ENCODE data around the gene SGPL1. TPM values are rescaled to one million over a fixed set of nuclear protein-coding genes. Genes with fewer than 3 reads are reported as not detected.

Gene SGPL1
- total and polyA plus RNA-seq, 10 of the 15 experiments (the other 5 are each of a cell fraction or from before 2014, with no cell fraction given): 4.9 to 20.7 (median 10.6) TPM

GRCh38 chr10:70779088-70779487 is 36.7 kb upstream of the SGPL1 start:
- H3K27ac ChIP-seq (ENCODE audit: control insufficient read depth, insufficient read depth): no peak overlapping the region
- no peak for TF ChIP-seq YBX1 (IDR thresholded peaks at IDR 0.05)
- TF ChIP-seq CBX5 (IDR thresholded peaks at IDR 0.05; ENCODE audit: low read depth): no peak
- no peak for TF ChIP-seq HCFC1 (IDR thresholded peaks at IDR 0.05; ENCODE audit: low read length)
- TF ChIP-seq ZNF384 (IDR thresholded peaks at IDR 0.05; ENCODE audit: borderline replicate concordance, low read depth, low read length): no peak
- no peak for TF ChIP-seq TAF1 (IDR thresholded peaks at IDR 0.05; ENCODE audit: borderline replicate concordance, low read depth, low read length)
- ChIA-PET SMC1A (ENCODE audit: uncharacterized antibody, unreplicated experiment) (no interaction called here), RAD21 (ENCODE audit: unreplicated experiment) (no interaction called here), POLR2A (no interaction called here), CTCF (interaction anchor here (0.7 kb wide), 1 partner anchor 109 kb away, joined by 4 read pairs; no protein-coding TSS in a partner anchor)
- H3K4me3 ChIP-seq: no peak overlapping the region
- H3K36me3 ChIP-seq (ENCODE audit: control insufficient read depth in 2 of 2, insufficient read depth in 2 of 2, low read length in 1 of 2): no peaks in the 10 kb centered on the region
- FAIRE-seq (no peak), DNase-seq (ENCODE audit: low read depth, low spot score) (no peak), ATAC-seq (no peak)
- BruUV-seq (replicated peaks): no TSS peak
- no peaks in the 10 kb centered on the region for H3K4me1 ChIP-seq (ENCODE audit: control insufficient read depth, insufficient read depth, low read length)
- H3K79me2 ChIP-seq (ENCODE audit: control insufficient read depth, insufficient read depth, low read length): no peaks in the 10 kb centered on the region
- H3K27me3 ChIP-seq (replicated peaks in 1 of 2; ENCODE audit: control insufficient read depth in 2 of 2, insufficient read depth in 2 of 2, low read length in 1 of 2): no peaks in the 10 kb centered on the region; a peak in 2 of 4 replicates
- 0% methylated on average over 2 of the region's 2 CpGs for WGBS (ENCODE audit: insufficient coverage, insufficient replicate concordance, low lambda C conversion rate, missing lambda C conversion rate)
- no peaks in the 10 kb centered on the region for H3K9me3 ChIP-seq (replicated peaks; ENCODE audit: control insufficient read depth, insufficient read depth, low read length)
- intact Hi-C loops (cut with micrococcal nuclease; ENCODE audit: unreplicated experiment): no loop called here
- in situ Hi-C loops (cut with MboI): no loop called here
- H2AFZ ChIP-seq (ENCODE audit: control insufficient read depth, low read depth, low read length): no peak overlapping the region
- H3K9ac ChIP-seq (ENCODE audit: control insufficient read depth, insufficient read depth, low read length): no peak overlapping the region
- no peaks in the 10 kb centered on the region for H4K20me1 ChIP-seq (ENCODE audit: control insufficient read depth, insufficient read depth)
- no peak overlapping the region for H3K4me2 ChIP-seq (ENCODE audit: control insufficient read depth, insufficient read depth)

GRCh38 chr10:70779511-70780369 is 36.0 kb upstream of the SGPL1 start:
- BruUV-seq (replicated peaks): no TSS peak
- no peaks in the 10 kb centered on the region; a peak in 2 of 4 replicates for H3K27me3 ChIP-seq (replicated peaks in 1 of 2; ENCODE audit: control insufficient read depth in 2 of 2, insufficient read depth in 2 of 2, low read length in 1 of 2)
- no peak overlapping the region for H3K4me3 ChIP-seq
- FAIRE-seq: no peak
- H4K20me1 ChIP-seq (ENCODE audit: control insufficient read depth, insufficient read depth): no peaks in the 10 kb centered on the region
- ChIA-PET POLR2A (no interaction called here), CTCF (interaction anchor here (0.7 kb wide), 1 partner anchor 108 kb away, joined by 4 read pairs; no protein-coding TSS in a partner anchor), SMC1A (ENCODE audit: uncharacterized antibody, unreplicated experiment) (no interaction called here), RAD21 (ENCODE audit: unreplicated experiment) (no interaction called here)
- H3K4me1 ChIP-seq (ENCODE audit: control insufficient read depth, insufficient read depth, low read length): no peaks in the 10 kb centered on the region
- 37% methylated on average over 16 of the region's 16 CpGs for WGBS (ENCODE audit: insufficient coverage, insufficient replicate concordance, low lambda C conversion rate, missing lambda C conversion rate)
- no peak for DNase-seq (ENCODE audit: low read depth, low spot score)
- H3K9ac ChIP-seq (ENCODE audit: control insufficient read depth, insufficient read depth, low read length): no peak overlapping the region
- H3K36me3 ChIP-seq (ENCODE audit: control insufficient read depth in 2 of 2, insufficient read depth in 2 of 2, low read length in 1 of 2): no peaks in the 10 kb centered on the region
- no peak overlapping the region for H3K27ac ChIP-seq (ENCODE audit: control insufficient read depth, insufficient read depth)
- no peak for ATAC-seq
- H3K4me2 ChIP-seq (ENCODE audit: control insufficient read depth, insufficient read depth): no peak overlapping the region
- H2AFZ ChIP-seq (ENCODE audit: control insufficient read depth, low read depth, low read length): no peak overlapping the region
- H3K9me3 ChIP-seq (replicated peaks; ENCODE audit: control insufficient read depth, insufficient read depth, low read length): no peaks in the 10 kb centered on the region
- TF ChIP-seq SMAD1 (IDR thresholded peaks at IDR 0.05; ENCODE audit: low read depth, partially characterized antibody) (no peak), POLR2AphosphoS5 (IDR thresholded peaks at IDR 0.05; ENCODE audit: low read length) (no peak), CHD1 (IDR thresholded peaks at IDR 0.05; ENCODE audit: low read depth, low read length) (no peak), RUNX3 (IDR thresholded peaks at IDR 0.05; ENCODE audit: low read length) (no peak), TCF3 (IDR thresholded peaks at IDR 0.05; ENCODE audit: borderline replicate concordance, insufficient read depth, low read depth, low read length) (no peak), USF1 (IDR thresholded peaks at IDR 0.05; ENCODE audit: borderline replicate concordance, extremely low read length, insufficient read depth, low read depth, low read length) (no peak)
- in situ Hi-C loops (cut with MboI): no loop called here
- intact Hi-C loops (cut with micrococcal nuclease; ENCODE audit: unreplicated experiment): no loop called here
- H3K79me2 ChIP-seq (ENCODE audit: control insufficient read depth, insufficient read depth, low read length): no peaks in the 10 kb centered on the region

All from GM12878 (cell line).